Ureter (tissue), 1 donor: Measurements from ENCODE around the gene IRF2. TPM values are rescaled to one million over a fixed set of nuclear protein-coding genes. Genes with fewer than 3 reads are reported as not detected.
"Not testable (repeated sequence)": the region's sequence is repeated elsewhere in the genome, so short reads cannot be mapped to it uniquely, and the experiment has no call there.

Source experiments
- DNase-seq: peaks from one replicate; pipeline ENCODE4 v3.0.0-alpha.2; 2020; ENCODE audit warnings: low spot score
- total RNA-seq: library from RNA; stranded (reverse); gene quantifications from one replicate; pipeline ENCODE4 v1.2.4, GENCODE V29; 2023
- donor health status: DM: yes; HTN: yes; CAD: no.

IRF2 gene
- total RNA-seq, 1 donor from 2014 or later = 74.9 TPM

DNA sequence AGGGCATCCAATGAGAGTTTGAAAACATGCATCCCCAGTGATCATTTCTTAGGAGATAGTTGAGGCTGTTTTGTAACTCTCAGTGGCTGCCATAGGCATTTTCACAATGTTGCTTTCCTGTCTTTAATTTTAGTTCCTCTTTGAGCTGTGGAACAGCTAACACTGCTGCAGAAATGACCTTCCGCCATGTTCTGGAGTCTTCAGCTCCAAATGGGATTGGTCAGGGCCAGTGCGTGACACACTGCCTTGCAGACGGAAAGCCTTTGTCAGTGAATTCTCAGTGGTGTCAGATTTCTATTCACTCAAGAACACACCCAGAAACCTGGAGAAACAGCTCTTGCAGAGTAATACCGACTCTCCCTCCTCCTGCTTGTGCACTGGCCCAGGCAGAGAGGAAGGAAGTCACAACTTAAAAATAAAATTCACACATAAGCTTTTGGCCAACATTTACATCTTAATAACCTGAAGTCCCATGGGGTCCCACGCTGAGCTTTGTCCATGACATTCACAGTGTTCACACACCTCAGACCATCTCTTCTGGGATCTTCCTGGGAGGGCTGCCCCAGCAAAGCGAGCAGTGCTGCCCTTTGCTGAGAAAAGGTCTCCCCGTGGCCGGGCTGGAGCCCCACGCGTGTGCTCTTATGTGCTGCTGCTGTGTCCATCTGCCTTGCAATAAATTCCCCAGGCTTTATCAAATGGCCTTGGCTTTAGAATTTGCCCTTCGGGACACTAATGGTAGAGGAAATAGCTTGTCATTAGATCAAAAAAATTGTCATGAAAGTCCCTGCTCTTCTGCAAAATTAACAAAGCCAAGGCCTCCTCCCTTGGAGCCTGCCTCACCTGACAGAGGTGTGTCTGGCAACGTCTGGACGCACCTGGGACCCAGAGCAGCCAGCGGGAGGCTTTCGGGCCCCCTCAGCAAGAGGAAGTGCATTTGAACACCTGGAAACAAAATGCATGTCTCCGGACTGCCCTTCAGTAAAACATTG, 126.8 kb downstream of the IRF2 start:
- peak; percentile 78 for DNase-seq

DNA sequence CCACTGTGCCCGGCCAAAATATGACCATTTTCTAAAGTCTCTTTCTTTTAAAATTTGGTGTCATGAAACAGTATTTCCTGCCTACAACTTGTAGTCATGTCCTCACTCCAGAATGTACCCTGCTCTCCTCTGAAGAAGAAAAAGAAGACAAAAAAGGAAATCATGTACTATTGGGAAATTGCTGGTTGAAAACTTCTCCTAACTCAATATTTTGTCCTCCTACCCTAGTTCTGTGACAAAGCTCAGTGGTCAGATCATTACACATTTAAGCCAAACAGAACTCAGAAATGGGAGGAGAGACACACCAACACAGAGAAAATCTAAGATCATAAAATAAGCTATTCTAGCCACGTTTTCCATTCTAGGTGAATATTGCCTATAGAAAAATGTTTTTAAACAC, 127.7 kb downstream of the IRF2 start:
- no peak for DNase-seq

DNA sequence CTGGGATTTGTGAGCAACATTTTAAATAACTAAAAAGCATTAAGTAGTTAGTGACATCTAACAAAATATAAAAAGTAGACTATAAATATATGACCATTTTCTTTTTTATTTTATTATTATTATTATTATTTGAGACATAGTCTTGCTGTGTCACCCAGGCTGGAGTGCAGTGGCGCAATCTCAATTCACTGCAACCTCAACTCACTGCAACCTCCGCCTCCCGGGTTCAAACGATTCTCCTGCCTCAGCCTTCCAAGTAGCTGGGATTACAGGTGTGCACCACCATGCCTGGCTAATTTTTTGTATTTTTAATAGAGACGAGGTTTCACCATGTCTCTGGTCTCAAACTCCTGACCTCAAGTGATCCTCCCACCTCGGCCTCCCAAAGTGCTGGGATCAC, 128.1 kb downstream of the IRF2 start:
- DNase-seq = not testable (repeated sequence)

DNA sequence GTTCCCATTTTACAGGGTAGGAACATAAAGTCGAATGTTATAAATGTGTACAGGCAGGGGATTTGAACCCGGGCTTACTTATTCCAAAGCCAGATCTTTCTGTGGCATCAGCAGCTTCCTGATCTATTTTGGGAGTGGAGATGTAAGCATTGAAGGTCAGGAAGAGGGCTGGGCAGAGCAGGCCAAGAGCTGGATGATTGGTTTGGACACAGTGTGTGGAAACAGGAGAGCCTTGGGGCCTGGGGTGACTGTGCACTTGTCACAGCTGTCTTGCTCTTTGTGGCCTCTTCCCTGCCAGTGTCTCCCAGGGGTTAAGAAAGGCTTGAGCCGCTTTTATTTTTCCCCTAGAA, 128.8 kb downstream of the IRF2 start:
- DNase-seq = no peak

DNA sequence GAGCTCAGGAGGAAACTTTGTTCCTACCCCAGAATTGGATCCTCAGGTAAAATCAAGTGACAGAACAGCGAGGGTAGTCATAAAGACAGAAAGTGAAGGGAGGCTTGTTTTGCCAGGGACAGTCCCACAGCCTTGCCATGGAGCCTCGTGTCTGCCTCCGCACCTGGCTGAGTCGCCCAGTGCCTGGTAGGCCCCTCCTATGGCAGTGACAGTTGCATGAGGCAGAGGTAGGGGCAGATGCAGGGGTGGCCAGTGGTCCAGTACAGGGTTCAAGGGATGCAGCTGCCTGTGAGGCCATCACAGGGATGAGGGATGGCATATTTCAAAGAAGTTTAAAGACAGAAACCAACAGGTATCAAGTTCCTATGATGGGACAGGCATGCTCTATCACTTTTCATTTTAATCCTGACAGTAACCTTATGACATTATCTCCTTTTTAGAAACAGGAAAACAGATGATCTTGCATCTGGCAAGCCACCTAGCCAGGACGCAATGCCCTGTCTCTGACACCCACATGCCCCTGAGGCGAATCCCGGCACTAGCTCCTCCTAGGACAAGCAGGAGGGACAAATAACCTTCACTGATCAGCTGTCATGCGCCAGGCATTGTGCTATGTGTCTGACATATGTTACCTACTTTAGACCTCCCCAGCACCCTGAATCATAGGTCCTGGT, 129.3 kb downstream of the IRF2 start:
- DNase-seq = no peak

DNA sequence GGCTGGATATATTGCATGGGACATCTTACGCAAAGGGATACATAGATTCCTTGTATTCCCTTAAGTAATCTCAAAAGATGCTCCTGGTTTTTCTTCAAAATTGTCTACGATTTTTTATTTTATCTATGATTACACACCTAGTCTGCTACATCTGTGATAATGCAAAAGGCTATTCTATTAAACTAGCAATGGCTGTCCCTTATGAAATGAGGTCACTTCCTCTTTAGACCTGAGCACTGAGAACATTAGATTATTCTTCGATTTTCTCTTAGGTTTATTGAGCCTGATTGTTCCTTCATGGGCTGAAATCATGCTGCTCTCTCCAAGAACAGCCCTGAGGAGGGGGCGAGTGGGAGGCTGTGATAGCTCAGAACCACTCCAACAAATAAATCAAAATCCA, 129.9 kb downstream of the IRF2 start:
- no peak for DNase-seq

DNA sequence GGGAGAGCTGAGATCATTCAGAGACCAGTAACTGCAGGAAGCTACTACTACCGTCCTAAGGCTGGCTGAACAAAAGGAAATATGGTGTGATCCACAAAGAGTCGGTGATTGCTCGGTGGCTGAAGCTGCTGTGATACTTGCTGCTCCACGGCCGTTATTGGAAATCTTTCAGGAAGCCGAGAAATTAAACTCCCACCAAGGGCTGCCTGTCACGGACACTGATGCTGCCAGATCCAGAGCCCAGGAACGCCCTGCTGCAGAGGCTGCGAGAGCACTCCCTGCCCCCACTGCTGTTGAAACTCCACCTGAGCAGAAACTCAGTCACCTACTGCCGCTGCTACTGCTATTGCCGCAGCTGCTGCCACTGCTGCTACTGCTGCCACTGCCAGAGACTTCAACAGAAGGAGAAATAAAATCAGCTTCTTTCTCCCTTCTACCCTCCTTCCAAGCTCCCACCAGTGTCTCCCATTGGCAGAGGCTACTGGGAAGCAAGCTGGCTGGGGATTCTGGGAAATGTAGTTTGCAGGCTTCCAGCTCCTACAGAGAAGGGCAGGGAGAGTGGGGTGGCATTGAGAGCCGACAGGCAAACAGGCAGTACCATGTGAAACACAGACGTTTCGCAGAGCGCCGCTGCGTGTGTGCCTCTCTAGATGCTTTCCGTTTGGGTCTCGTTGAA, 130.7 kb downstream of the IRF2 start:
- peak; percentile 59 for DNase-seq

DNA sequence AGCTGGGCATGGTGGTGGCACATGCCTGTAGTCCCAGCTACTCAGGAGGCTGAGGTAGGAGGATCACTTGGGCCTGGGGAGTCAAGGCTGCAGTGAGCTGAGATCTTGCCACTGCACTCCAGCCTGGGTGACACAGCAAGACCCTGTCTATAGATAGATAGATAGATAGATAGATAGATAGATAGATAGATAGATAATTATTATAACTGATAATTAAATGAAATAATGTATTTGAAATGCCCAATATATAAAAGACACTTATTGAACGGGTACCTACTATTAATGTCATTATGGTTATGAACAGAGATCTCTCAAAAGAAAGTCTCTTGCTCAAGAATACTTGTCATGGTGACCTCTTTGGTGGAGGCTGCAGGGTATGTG, 131.5 kb downstream of the IRF2 start:
- not testable (repeated sequence) for DNase-seq

DNA sequence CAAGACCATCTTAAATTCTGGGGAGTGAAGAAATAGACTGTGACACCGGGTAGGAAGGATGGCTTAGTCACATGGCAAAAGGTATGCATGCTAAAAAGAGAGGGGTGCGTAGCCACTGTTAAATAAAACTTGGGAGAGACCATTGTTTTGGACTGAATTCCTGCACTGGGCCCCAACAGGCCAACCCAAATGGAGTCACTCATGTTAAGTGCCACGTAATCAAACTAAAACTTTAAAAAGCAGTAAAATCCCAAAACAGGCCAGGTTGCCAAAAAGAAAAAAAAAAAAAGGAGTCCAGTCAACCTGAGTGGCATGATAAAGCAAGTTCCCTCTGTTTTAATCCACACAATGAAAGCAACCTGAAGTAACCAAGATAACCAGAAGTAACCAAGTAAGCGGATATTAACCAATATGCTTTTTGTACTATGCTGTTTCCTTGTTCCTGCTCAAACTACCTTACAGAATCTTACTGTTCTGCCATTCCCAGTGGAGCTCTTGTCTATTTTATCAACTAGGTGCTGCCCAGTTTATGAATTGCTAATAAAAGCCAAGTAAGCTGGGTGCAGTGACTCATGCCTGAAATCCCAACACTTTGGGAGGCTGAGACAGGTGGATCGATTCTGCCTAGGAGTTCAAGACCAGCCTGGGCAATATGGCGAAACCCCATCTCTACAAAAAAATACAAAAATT, 132.0 kb downstream of the IRF2 start:
- DNase-seq = no peak

DNA sequence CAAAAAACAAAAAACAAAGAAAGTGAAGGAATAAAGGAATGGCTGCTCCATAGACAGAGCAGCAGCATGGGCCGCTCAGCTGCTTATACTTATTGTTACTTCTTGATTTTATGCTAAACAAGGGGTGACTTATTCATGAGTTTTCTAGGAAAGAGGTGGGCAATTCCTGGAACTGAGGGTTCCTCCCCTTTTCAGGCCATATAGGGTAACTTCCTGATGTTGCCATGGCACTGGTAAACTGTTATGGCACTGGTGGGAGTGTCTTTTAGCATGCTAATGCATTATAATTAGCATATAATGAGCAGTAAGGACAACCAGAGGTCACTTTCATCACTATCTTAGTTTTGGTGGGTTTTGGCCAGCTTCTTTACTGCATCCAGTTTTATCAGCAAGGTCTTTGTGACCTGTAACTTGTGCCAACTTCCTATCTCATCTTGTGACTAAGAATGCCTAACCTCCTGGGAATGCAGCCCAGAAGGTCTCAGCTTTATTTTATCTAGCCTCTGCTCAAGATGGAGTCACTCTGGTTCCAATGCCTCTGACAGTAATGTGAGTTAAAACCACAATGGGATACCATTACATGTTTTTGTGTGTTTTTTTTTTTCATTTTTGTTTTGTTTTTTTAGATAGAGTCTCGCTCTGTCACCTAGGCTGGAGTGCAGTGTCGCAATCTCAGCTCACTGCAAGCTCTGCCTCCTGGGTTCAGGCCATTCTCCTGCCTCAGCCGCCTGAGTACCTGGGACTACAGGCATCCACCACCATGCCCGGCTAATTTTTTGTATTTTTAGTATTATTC, 134.8 kb downstream of the IRF2 start:
- DNase-seq = not testable (repeated sequence)

DNA sequence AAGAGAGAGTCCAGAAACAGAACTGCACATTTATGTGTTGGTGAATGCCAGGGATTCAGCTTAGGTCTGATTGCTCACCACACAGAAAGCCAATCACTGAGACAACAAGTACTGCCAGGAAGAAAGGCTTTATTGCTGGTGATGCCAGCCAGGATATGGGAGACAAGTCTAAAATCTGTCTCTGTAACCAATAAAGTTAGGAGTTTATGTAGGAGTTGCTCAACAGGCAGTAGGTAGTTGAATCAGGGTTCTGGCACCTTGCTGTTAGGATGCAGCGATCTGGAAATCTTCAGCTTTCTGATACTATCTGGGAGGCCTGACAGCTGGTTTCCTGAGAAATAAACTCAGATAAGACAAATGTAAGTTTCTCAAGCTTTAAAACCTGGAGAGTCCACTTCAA, 136.4 kb downstream of the IRF2 start:
- no peak for DNase-seq

Other genes with a start within 250 kb of the IRF2 start
- gene CASP3, start 174.9 kb upstream of the IRF2 start, total RNA-seq = 17.4 TPM
- 20.3 TPM for gene PRIMPOL, start 175.2 kb upstream of the IRF2 start, total RNA-seq